Esophagus (tissue), 2 donors: ENCODE results near the gene ATG9A. TPM values are rescaled to one million over a fixed set of nuclear protein-coding genes. Genes with fewer than 3 reads are reported as not detected.

Source experiments
- H3K27ac ChIP-seq, 2 donors: one replicate each; pipeline ENCODE4 v1.5.1; 2013; ENCODE audit warnings: low read depth in 2 of 2, mild to moderate bottlenecking in 2 of 2, inconsistent platforms in 1 of 2, low read length in 1 of 2, moderate library complexity in 1 of 2
- H3K27me3 ChIP-seq, 2 donors: one replicate each; pipeline ENCODE4 v1.6.1; 2013; ENCODE audit warnings: low read length in 2 of 2, control low read depth in 1 of 2, mild to moderate bottlenecking in 1 of 2; ENCODE audit not compliant: insufficient read depth in 2 of 2, control insufficient read depth in 1 of 2
- H3K36me3 ChIP-seq, 2 donors: one replicate each; pipeline ENCODE4 v1.6.1; 2013; ENCODE audit warnings: low read length in 1 of 2; ENCODE audit not compliant: control insufficient read depth in 2 of 2, insufficient read depth in 2 of 2
- H3K4me1 ChIP-seq, 2 donors: one replicate each; pipeline ENCODE4 v1.6.1; 2013; ENCODE audit warnings: low read length in 1 of 2; ENCODE audit not compliant: control insufficient read depth in 2 of 2, insufficient read depth in 2 of 2
- H3K4me3 ChIP-seq, 2 donors: one replicate each; pipeline ENCODE4 v1.5.1; 2013; ENCODE audit warnings: low read length in 2 of 2, mild to moderate bottlenecking in 2 of 2, low read depth in 1 of 2, moderate library complexity in 1 of 2
- H3K9me3 ChIP-seq, 2 donors: one replicate each; pipeline ENCODE4 v1.6.1; 2013; ENCODE audit warnings: mild to moderate bottlenecking in 2 of 2, low read depth in 1 of 2, low read length in 1 of 2, moderate library complexity in 1 of 2; ENCODE audit not compliant: control insufficient read depth in 2 of 2, insufficient read depth in 1 of 2
- WGBS, 2 donors: extraction: QIAGEN DNeasy Blood & Tissue Kit; methylation state at CpG; one replicate each; pipeline ENCODE4 v1.1.7; 2013; 5-methylcytosine and 5-hydroxymethylcytosine counted together
- polyA plus RNA-seq, 2 donors: library from polyadenylated mRNA; stranded (reverse); fragments of 200-250 nt; gene quantifications; one replicate each; pipeline ENCODE4 v1.2.3, GENCODE V29; 2013
- donor health status: healthy with polysubstance abuse.
- donor health status: Bipolar disorder and iron deficiency.

The ATG9A gene
- polyA plus RNA-seq, 2 donors, result 20.8 to 28.4 TPM

DNA sequence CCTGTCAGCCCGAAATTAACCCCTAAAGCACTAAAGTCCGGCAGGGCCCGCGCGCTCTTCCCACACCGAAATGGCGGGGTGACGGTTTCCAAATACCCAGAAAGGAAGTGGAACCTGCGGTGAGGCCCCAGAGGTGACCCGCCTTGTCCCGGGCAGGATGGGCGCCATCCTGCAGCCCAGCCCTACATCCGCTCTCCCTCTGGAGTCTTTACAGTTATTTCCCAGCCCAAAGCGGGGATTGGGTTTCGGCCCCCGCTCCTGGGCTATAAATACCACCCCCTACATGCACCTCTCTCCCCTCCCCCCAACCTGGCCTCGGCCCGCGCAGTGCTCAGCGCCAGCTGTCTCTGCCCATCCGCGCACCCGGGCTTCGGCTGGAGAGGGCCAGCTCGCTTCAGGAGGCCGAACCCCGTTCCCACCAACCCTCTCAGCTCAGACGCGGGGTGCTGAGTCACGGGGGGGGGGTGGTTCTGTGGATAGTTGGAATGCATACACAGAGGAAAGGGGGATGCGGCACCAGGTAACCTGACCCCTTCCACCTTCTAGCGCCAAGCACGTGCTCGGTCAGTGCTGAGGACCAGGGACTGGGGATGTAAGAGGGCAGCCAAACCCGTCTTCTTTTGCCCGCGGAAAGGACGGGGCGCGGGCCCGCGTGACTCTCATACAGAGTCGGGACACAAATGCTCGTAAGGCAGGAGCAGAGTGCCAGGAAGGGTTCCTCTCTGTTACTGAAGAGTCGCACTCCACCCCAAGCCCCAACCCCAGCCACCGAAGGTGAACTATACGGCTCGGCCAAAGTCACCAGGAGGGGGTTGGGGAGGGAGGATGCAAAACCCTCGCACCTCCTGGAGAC lies 23.7 kb upstream of the ATG9A start, which contains the start of gene TUBA4B:
Gene TUBA4B, plus strand, starts transcription at position 344 of the 853 bp plus-strand sequence. Its CDS starts 165 bp downstream, at position 509.
- peak within 1 kb of the TSS; percentile 90 to 91 for H3K27ac ChIP-seq
- peak within 1 kb of the TSS; percentile 68 to 84 for H3K4me3 ChIP-seq
- H3K9me3 ChIP-seq, result no peaks in the 10 kb centered on the region
- no peaks in the 10 kb centered on the region for H3K27me3 ChIP-seq
- WGBS, 2 donors, result 1 to 3% methylated on average over 49 of the region's 49 CpGs
- H3K36me3 ChIP-seq, result peaks cover 6 to 17% of the 10 kb centered on the region in 2 donors
- peaks cover 13 to 36% of the 10 kb centered on the region in 2 donors for H3K4me1 ChIP-seq

DNA sequence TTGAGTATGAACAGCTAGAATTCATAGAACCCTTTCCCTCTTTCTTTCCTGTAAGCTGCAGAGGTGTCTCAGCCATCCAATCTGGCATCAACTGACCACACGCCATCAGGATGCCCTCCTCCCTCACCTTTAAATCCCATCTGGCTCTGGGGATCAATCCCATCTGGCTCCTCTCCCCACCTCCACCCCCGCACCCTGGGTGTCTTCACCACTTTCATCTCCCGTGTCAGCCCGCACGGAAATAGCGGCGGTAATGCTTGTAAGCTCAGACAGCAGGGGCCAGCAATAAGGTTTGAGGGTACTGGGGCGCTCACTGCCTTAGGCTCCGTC lies 23.1 kb upstream of the ATG9A start:
- Histone ChIP-seq H3K4me3 (peak overlapping the region; percentile 68 to 84), H3K36me3 (peaks cover 10 to 19% of the 10 kb centered on the region in 2 donors), H3K4me1 (peaks cover 13 to 36% of the 10 kb centered on the region in 2 donors), H3K27me3 (no peaks in the 10 kb centered on the region), H3K27ac (peak overlapping the region; percentile 90 to 91), H3K9me3 (no peaks in the 10 kb centered on the region)
- WGBS, 2 donors, result 8 to 9% methylated on average over 9 of the region's 9 CpGs

DNA sequence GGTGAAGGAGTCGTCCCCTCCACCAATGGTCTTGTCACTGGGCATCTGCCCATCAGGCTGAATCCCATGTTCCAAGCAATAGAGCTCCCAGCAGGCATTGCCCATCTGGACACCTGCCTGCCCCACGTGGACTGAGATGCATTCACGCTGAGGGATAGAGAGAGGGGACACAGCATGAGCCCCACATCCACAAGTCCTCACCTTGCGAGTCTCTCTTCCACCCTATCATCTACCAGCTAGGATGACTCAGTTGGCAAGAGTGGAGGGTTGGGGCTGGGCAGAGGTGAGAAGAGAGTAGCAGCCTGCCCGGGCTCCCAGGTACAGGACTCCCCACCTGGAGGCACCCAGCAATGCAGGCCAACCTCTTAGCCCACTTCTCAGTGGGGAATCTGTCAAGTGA lies 22.6 kb upstream of the ATG9A start:
- H3K4me3 ChIP-seq, result peak overlapping the region; percentile 68 to 84
- H3K4me1 ChIP-seq, result peaks cover 13 to 36% of the 10 kb centered on the region in 2 donors
- no peaks in the 10 kb centered on the region for H3K9me3 ChIP-seq
- peaks cover 10 to 20% of the 10 kb centered on the region in 2 donors for H3K36me3 ChIP-seq
- H3K27me3 ChIP-seq, result no peaks in the 10 kb centered on the region
- peak overlapping the region; percentile 32 to 91 for H3K27ac ChIP-seq
- 53 to 58% methylated on average over 5 of the region's 5 CpGs for WGBS, 2 donors

DNA sequence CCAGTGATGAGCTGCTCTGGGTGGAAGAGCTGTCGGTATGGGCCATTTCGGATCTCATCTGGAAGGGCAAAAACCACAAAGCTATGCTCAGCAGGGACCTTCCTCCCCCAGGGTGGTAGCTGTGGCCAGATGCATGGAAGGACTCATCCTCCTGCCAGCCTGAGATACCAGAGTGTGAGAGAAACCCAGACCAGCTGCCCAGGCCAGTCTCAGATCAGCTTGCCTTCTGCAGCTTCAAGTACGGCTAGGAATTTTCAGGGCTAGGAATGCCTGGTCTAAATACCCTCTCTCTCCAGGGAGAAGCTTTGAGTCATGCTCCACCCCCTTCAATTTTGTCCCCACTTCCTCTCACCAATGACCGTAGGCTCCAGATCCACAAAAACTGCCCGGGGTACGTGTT lies 22.2 kb upstream of the ATG9A start:
- Histone ChIP-seq H3K36me3 (peaks cover 10 to 20% of the 10 kb centered on the region in 2 donors), H3K4me1 (peaks cover 13 to 40% of the 10 kb centered on the region in 2 donors), H3K27me3 (no peaks in the 10 kb centered on the region), H3K9me3 (no peaks in the 10 kb centered on the region), H3K27ac (peak overlapping the region; percentile 32 to 91), H3K4me3 (peak overlapping the region in 1 of 2 donors; percentile 68)
- WGBS, 2 donors, result 73 to 84% methylated on average over 6 of the region's 6 CpGs

DNA sequence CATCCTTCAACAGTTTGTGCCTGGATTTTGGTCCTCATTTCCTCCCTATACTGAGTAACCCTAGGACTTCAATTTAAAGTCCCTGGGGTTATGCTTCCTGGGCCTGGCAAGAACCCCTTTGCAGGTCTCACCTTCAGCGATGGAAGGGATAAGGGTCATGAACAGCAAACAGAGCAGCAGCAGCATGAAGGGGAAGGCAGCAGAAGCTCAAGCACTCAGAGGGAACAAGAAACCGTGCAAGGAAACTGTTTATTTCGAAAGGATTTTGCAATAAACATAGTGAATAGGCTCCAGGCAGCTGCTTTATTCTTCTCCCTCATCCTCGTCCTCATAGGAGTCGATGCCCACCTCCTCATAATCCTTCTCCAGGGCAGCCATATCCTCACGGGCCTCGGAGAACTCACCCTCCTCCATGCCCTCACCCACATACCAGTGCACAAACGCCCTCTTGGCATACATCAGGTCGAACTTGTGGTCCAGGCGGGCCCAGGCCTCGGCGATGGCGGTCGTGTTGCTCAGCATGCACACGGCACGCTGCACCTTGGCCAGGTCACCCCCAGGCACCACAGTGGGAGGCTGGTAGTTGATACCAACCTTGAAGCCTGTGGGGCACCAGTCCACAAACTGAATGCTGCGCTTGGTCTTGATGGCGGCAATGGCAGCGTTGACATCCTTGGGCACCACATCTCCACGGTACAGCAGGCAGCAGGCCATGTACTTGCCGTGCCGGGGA lies 20.8 kb upstream of the ATG9A start:
- peaks cover 10 to 20% of the 10 kb centered on the region in 2 donors for H3K36me3 ChIP-seq
- H3K4me1 ChIP-seq, result peaks cover 13 to 42% of the 10 kb centered on the region in 2 donors
- H3K4me3 ChIP-seq, result peak overlapping the region in 1 of 2 donors; percentile 29
- H3K9me3 ChIP-seq, result no peaks in the 10 kb centered on the region
- 57 to 62% methylated on average over 22 of the region's 22 CpGs for WGBS, 2 donors
- no peaks in the 10 kb centered on the region for H3K27me3 ChIP-seq
- peak overlapping the region; percentile 98 to 99 for H3K27ac ChIP-seq

DNA sequence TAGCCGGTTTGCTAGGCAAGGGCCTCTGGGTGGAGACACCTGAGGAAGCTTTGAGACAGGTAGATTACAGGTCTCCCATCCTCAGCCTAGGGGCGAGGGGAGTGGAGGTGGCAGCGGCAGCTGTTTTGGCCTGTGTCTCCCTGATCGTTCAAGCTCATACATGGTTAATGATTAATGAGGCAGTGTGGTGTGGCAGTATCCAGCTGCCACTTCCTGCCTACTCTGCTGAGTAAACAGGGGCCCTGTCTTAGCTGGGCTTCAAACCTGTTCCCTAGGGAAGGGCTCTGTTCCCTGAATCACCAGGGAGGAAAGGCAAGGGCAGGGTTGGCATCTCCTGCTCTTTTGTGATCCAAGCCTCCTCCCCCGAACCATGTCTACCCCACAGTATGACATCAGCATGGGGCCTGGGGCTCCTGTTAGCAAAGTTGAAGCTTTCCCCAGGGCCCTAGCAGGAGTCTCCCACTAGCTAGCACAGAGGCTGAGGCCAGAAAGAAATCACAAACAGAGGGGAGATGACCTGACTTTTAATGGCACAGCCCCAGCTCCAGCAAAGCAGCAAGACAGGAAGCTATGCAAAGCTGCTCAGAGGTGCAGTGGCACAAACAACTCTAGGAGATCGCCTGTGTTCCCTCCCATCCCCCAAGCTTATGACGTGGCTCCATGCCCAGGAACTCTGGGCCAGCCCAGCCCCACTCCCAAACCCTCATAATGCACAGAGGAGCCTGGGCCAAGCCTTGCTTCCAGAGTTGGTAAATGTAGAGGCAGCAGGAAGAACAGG lies 20.0 kb upstream of the ATG9A start:
- Histone ChIP-seq H3K27ac (peak overlapping the region; percentile 98 to 99), H3K4me3 (peak overlapping the region; percentile 6 to 29), H3K27me3 (no peaks in the 10 kb centered on the region), H3K4me1 (peaks cover 13 to 42% of the 10 kb centered on the region in 2 donors), H3K36me3 (peaks cover 10 to 20% of the 10 kb centered on the region in 2 donors), H3K9me3 (no peaks in the 10 kb centered on the region)
- WGBS, 2 donors, result 7 to 9% methylated on average over 7 of the region's 7 CpGs

DNA sequence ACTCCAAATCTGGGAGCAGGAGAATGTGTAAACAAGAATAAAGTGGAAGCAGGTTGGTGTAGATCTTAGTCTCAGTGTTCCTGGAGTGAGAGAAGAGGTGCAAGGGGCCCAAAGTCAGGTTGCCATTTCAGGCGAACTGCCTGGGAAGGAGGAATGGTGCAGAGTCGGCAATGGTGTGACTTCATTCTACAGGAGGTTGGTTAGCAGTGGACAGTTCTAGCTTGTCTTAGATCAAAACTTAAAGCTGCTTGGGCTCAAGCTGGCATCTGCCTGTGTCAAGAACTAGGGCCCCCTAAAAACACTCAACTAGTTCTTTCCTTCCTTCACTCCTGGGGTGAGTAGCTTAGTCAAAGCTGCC lies 19.4 kb upstream of the ATG9A start:
- 53 to 55% methylated on average over 2 of the region's 2 CpGs for WGBS, 2 donors
- H3K27ac ChIP-seq, result peak overlapping the region; percentile 98 to 99
- H3K4me1 ChIP-seq, result peaks cover 13 to 42% of the 10 kb centered on the region in 2 donors
- no peaks in the 10 kb centered on the region for H3K9me3 ChIP-seq
- peak overlapping the region in 1 of 2 donors; percentile 29 for H3K4me3 ChIP-seq
- no peaks in the 10 kb centered on the region for H3K27me3 ChIP-seq
- peaks cover 10 to 20% of the 10 kb centered on the region in 2 donors for H3K36me3 ChIP-seq

DNA sequence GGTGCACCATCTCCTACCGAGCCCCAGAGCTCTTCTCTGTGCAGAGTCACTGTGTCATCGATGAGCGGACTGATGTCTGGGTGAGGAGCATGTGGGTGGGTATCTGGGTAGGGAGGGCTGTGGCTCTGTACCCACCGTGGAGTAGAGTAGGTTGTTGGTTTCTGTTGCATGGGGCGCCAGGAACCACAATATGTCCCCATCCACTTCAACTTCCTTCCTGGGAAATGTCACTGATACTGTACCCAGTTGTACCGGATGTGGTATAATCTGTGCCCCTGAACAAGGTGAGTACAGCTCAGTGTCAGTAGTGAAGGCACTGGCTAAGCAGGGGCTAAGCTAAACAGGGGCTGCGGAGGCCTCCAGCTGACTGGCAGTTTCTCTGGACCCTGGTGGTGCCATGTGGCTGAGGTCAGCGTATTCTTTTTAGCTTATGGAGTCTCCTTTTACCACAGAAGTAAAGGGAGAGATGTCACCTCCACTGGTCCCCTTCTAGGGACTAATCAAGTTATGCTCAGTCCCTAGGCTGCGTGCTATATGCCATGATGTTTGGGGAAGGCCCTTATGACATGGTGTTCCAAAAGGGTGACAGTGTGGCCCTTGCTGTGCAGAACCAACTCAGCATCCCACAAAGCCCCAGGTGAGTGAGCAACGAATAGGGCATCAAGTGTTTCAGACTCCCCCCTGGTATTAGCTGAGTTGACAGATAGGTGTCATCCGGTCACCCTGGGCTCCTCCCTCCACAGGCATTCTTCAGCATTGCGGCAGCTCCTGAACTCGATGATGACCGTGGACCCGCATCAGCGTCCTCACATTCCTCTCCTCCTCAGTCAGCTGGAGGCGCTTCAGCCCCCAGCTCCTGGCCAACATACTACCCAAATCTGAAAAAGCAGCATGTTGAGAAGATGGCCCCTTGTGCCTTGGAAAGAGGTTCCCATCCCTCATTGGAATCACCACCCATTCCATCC lies 18.5 kb upstream of the ATG9A start:
- no peak overlapping the region for H3K4me3 ChIP-seq

More for the DNA sequence above, 18.5 kb upstream of the ATG9A start:
- WGBS, 2 donors, result 80 to 81% methylated on average over 17 of the region's 17 CpGs
- H3K36me3 ChIP-seq, result peaks cover 10 to 20% of the 10 kb centered on the region in 2 donors
- peaks cover 13 to 42% of the 10 kb centered on the region in 2 donors for H3K4me1 ChIP-seq
- peak overlapping the region; percentile 98 to 99 for H3K27ac ChIP-seq
- H3K27me3 ChIP-seq, result no peaks in the 10 kb centered on the region
- H3K9me3 ChIP-seq, result no peaks in the 10 kb centered on the region
